ENCODE results near the gene TNFAIP3.

DNA sequence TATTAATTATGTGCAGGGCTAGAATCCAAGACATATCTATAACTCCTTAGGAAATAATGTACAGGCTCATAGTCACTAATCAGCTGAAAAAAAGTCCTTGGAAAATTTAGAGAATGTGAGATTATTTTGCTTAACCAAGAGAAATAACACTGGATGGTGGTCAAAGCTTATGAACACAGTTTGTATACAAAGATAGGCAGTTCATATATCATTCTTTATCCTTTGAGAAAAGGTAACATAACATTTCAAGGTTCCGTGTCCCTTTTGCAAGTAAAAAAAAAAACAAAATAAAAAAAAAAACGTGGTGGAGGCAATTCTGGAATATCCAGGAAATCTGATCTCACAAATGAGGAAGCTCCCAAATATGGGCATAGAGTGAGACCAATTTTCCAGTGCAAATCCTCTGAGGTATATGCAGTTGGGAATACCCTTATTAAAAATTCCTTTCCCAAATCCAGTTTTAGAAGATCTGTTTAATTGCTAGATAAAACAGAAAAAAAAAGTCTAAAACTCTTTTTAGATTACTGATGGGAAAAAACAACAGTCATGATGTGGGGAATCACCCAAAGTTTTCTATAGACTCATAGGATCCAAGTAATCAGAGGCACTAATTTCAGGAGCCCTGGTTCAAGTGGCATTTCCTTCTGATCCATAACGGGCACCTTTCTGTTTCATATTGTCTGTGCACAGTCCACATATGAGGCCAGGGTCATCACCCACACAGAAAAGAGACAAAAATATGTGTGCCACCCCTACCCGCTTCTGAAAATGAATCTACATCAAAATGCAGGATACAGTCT lies 17.7 kb upstream of the TNFAIP3 start:
- TF ChIP-seq, protein P1, sequence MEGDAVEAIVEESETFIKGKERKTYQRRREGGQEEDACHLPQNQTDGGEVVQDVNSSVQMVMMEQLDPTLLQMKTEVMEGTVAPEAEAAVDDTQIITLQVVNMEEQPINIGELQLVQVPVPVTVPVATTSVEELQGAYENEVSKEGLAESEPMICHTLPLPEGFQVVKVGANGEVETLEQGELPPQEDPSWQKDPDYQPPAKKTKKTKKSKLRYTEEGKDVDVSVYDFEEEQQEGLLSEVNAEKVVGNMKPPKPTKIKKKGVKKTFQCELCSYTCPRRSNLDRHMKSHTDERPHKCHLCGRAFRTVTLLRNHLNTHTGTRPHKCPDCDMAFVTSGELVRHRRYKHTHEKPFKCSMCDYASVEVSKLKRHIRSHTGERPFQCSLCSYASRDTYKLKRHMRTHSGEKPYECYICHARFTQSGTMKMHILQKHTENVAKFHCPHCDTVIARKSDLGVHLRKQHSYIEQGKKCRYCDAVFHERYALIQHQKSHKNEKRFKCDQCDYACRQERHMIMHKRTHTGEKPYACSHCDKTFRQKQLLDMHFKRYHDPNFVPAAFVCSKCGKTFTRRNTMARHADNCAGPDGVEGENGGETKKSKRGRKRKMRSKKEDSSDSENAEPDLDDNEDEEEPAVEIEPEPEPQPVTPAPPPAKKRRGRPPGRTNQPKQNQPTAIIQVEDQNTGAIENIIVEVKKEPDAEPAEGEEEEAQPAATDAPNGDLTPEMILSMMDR (IDR thresholded peaks at IDR 0.05; ENCODE audit: insufficient read depth, low read length, poor library complexity, severe bottlenecking) = no peak
- no peak for TF ChIP-seq EZH2phosphoT487 (conservative IDR thresholded peaks at IDR 0.05; ENCODE audit: low read length)
